ENCODE data around the gene CD8B2.
"Not testable (repeated sequence)": the region's sequence is repeated elsewhere in the genome, so short reads cannot be mapped to it uniquely, and the experiment has no call there.

Gene CD8B2

GRCh38 chr2:106511476-106511901 is 24.3 kb downstream of the CD8B2 start:
- DNase-seq (ENCODE audit: low read depth in 1 of 2, low spot score in 1 of 2), result peak; percentile 5 to 10

GRCh38 chr2:106511934-106512333 is 24.8 kb downstream of the CD8B2 start:
- not testable (repeated sequence) for DNase-seq (ENCODE audit: low read depth in 1 of 2, low spot score in 1 of 2)

- not testable (repeated sequence) for DNase-seq (ENCODE audit: low read depth in 1 of 2, low spot score in 1 of 2)
Measured at GRCh38 chr2:106513391-106513790, 26.2 kb downstream of the CD8B2 start.

- DNase-seq (ENCODE audit: low read depth in 1 of 2, low spot score in 1 of 2), result not testable (repeated sequence)
Measured at GRCh38 chr2:106514827-106515226, 27.7 kb downstream of the CD8B2 start.

- no peak for DNase-seq (ENCODE audit: low read depth in 1 of 2, low spot score in 1 of 2)
Measured at GRCh38 chr2:106516436-106516835, 29.3 kb downstream of the CD8B2 start.

- DNase-seq (ENCODE audit: low read depth in 1 of 2, low spot score in 1 of 2), result no peak
Measured at GRCh38 chr2:106516864-106517263, 29.7 kb downstream of the CD8B2 start.

GRCh38 chr2:106517329-106517728 is 30.2 kb downstream of the CD8B2 start:
- no peak for DNase-seq (ENCODE audit: low read depth in 1 of 2, low spot score in 1 of 2)

GRCh38 chr2:106519767-106520166 is 32.6 kb downstream of the CD8B2 start:
- no peak for DNase-seq (ENCODE audit: low read depth in 1 of 2, low spot score in 1 of 2)

GRCh38 chr2:106521016-106521415 is 33.9 kb downstream of the CD8B2 start:
- no peak for DNase-seq (ENCODE audit: low read depth in 1 of 2, low spot score in 1 of 2)

- DNase-seq (ENCODE audit: low read depth in 1 of 2, low spot score in 1 of 2), result no peak
Measured at GRCh38 chr2:106523976-106524665, 37.0 kb downstream of the CD8B2 start.

- no peak for DNase-seq (ENCODE audit: low read depth in 1 of 2, low spot score in 1 of 2)
Measured at GRCh38 chr2:106530866-106531265, 43.7 kb downstream of the CD8B2 start.

GRCh38 chr2:106531676-106532214 is 44.6 kb downstream of the CD8B2 start:
- no peak for DNase-seq (ENCODE audit: low read depth in 1 of 2, low spot score in 1 of 2)

- no peak for DNase-seq (ENCODE audit: low read depth in 1 of 2, low spot score in 1 of 2)
Measured at GRCh38 chr2:106532236-106532635, 45.1 kb downstream of the CD8B2 start.

- DNase-seq (ENCODE audit: low read depth in 1 of 2, low spot score in 1 of 2), result no peak
Measured at GRCh38 chr2:106534471-106534870, 47.3 kb downstream of the CD8B2 start.

GRCh38 chr2:106536490-106536889 is 49.3 kb downstream of the CD8B2 start:
- DNase-seq (ENCODE audit: low read depth in 1 of 2, low spot score in 1 of 2), result no peak

- DNase-seq (ENCODE audit: low read depth in 1 of 2, low spot score in 1 of 2), result no peak
Measured at GRCh38 chr2:106537047-106537446, 49.9 kb downstream of the CD8B2 start.

GRCh38 chr2:106537791-106538191 is 50.6 kb downstream of the CD8B2 start:
- DNase-seq (ENCODE audit: low read depth in 1 of 2, low spot score in 1 of 2), result no peak

- DNase-seq (ENCODE audit: low read depth in 1 of 2, low spot score in 1 of 2), result no peak
Measured at GRCh38 chr2:106540886-106541285, 53.7 kb downstream of the CD8B2 start.

- DNase-seq (ENCODE audit: low read depth in 1 of 2, low spot score in 1 of 2), result no peak
Measured at GRCh38 chr2:106541333-106541732, 54.2 kb downstream of the CD8B2 start.

GRCh38 chr2:106542746-106543359 is 55.7 kb downstream of the CD8B2 start:
- peak; percentile 50 to 68 for DNase-seq (ENCODE audit: low read depth in 1 of 2, low spot score in 1 of 2)

GRCh38 chr2:106545007-106545406 is 57.8 kb downstream of the CD8B2 start:
- DNase-seq (ENCODE audit: low read depth in 1 of 2, low spot score in 1 of 2), result no peak

- DNase-seq (ENCODE audit: low read depth in 1 of 2, low spot score in 1 of 2), result no peak
Measured at GRCh38 chr2:106546391-106546990, 59.3 kb downstream of the CD8B2 start.
